GM18861 (cell line): Measurements from ENCODE around the gene RAN.
"Not testable (repeated sequence)": the region's sequence is repeated elsewhere in the genome, so short reads cannot be mapped to it uniquely, and the experiment has no call there.

Experiments
- ATAC-seq: cut with Tn5 transposase; IDR thresholded peaks from one replicate; pipeline ENCODE4 v1.9.1; 2021; ENCODE audit not compliant: unreplicated experiment

Gene RAN

GRCh38 chr12:130877333-130877732 is 5.5 kb downstream of the RAN start:
- no peak for ATAC-seq

GRCh38 chr12:130878193-130879185 is 6.6 kb downstream of the RAN start:
- no peak for ATAC-seq

- ATAC-seq = peak; percentile 66
These were observed 7.4 kb downstream of the RAN start for GRCh38 chr12:130879212-130879686.

GRCh38 chr12:130879781-130880389 is 8.0 kb downstream of the RAN start:
- no peak for ATAC-seq

GRCh38 chr12:130880411-130880885 is 8.6 kb downstream of the RAN start:
- no peak for ATAC-seq

GRCh38 chr12:130881046-130881445 is 9.2 kb downstream of the RAN start:
- ATAC-seq = no peak

- ATAC-seq = no peak
These were observed 9.7 kb downstream of the RAN start for GRCh38 chr12:130881548-130881947.

GRCh38 chr12:130887190-130887589 is 15.3 kb downstream of the RAN start:
- ATAC-seq = not testable (repeated sequence)

- ATAC-seq = no peak
These were observed 32.2 kb downstream of the RAN start for GRCh38 chr12:130904064-130904463.

- not testable (repeated sequence) for ATAC-seq
These were observed 33.1 kb downstream of the RAN start for GRCh38 chr12:130904936-130905455.

GRCh38 chr12:130909111-130909510 is 37.2 kb downstream of the RAN start:
- ATAC-seq = no peak

GRCh38 chr12:130911193-130911592 is 39.3 kb downstream of the RAN start:
- no peak for ATAC-seq

GRCh38 chr12:130911933-130912332 is 40.1 kb downstream of the RAN start:
- no peak for ATAC-seq

- ATAC-seq = no peak
These were observed 44.5 kb downstream of the RAN start for GRCh38 chr12:130916241-130916911.

- ATAC-seq = no peak
These were observed 45.7 kb downstream of the RAN start for GRCh38 chr12:130917607-130918006.

- no peak for ATAC-seq
These were observed 47.2 kb downstream of the RAN start for GRCh38 chr12:130919086-130919485.

GRCh38 chr12:130920119-130920703 is 48.3 kb downstream of the RAN start:
- ATAC-seq = no peak

GRCh38 chr12:130920723-130921381 is 49.0 kb downstream of the RAN start:
- ATAC-seq = no peak

- ATAC-seq = no peak
These were observed 50.7 kb downstream of the RAN start for GRCh38 chr12:130922511-130922953.
